Ishikawa (cell line): ENCODE results near the gene ZNF469.

Source experiments
- CEBPB ChIP-seq: IDR thresholded peaks from 2 replicates; pipeline ENCODE4 v1.6.1; 2012
- EP300 ChIP-seq: IDR thresholded peaks from 2 replicates; pipeline ENCODE4 v1.6.1; 2012; ENCODE audit warnings: borderline replicate concordance
- MAX ChIP-seq: IDR thresholded peaks from 2 replicates; pipeline ENCODE4 v1.6.1; 2012
- RAD21 ChIP-seq: IDR thresholded peaks from 2 replicates; pipeline ENCODE4 v1.6.1; 2012; ENCODE audit warnings: low read depth
- TAF1 ChIP-seq: IDR thresholded peaks from 2 replicates; pipeline ENCODE4 v1.6.1; 2012; ENCODE audit warnings: low read depth, mild to moderate bottlenecking
- TCF12 ChIP-seq: IDR thresholded peaks from 2 replicates; pipeline ENCODE4 v1.6.1; 2012; ENCODE audit warnings: low read depth
- USF1 ChIP-seq: IDR thresholded peaks from 2 replicates; pipeline ENCODE4 v1.6.1; 2012
- YY1 ChIP-seq: IDR thresholded peaks from 2 replicates; pipeline ENCODE4 v1.6.1; 2012; ENCODE audit warnings: low read depth

- TF ChIP-seq MAX (no peak), TCF12 (no peak), USF1 (no peak), TAF1 (no peak), YY1 (no peak), RAD21 (no peak), EP300 (no peak), CEBPB (no peak)
Measured at GRCh38 chr16:88392616-88393015, 9.9 kb downstream of the ZNF469 start.
